ENCODE measurements around the gene IGF1.

Gene IGF1

DNA sequence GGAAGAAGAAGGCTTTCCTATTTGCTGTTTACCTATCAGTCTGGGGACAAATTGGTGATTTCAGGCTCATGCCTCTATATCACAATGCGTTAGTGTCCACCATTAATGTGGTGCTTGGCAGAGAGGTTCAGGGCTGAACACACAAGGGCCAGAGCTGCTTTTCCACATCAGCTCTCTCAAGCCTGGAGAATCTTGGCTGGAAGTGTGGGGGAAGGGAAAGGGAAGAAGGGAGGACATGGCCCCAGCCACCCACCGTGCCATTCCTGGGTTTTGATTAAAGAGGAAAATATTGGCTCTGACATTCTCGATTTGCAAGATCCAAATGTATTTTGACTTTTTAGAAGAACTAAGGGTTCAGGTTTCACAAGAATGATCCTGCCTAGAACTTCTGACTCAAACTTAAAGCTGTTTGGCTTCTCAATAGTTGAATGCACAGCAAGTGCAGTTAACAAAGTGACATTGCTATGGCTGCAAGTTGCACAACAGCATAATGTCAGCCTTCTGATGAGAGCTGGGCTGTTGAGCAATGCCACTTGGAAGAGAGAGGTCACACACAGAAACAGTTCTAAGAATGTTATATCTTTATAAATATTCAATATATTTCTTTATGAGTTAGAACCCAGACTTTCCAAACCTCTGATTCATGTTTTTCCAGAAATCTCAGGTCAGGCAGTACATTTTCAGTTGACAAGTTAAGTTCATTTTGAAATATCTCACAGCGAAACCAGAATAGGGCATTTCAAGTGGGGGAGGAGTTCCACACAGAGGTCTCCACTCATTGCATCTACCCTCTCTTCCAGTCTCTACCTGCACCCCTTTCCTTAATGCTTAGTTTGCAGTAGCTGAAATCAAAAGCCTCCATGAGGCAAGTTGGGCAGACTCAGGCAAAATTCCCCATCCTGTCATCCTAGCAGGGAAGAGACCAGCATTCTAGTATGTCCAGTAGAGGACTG lies 25.3 kb downstream of the IGF1 start:
- TF ChIP-seq EGR1 (IDR thresholded peaks at IDR 0.05): no peak
- no peak for TF ChIP-seq EP300 (IDR thresholded peaks at IDR 0.05; ENCODE audit: borderline replicate concordance)
- no peak for TF ChIP-seq TAF1 (IDR thresholded peaks at IDR 0.05; ENCODE audit: low read depth)
- TF ChIP-seq CREB1 (IDR thresholded peaks at IDR 0.05; ENCODE audit: low read depth): no peak
- no peak for TF ChIP-seq YY1 (IDR thresholded peaks at IDR 0.05; ENCODE audit: low read depth)
- TF ChIP-seq ZBTB7A (IDR thresholded peaks at IDR 0.05; ENCODE audit: low read depth): no peak
- TF ChIP-seq, protein P1, sequence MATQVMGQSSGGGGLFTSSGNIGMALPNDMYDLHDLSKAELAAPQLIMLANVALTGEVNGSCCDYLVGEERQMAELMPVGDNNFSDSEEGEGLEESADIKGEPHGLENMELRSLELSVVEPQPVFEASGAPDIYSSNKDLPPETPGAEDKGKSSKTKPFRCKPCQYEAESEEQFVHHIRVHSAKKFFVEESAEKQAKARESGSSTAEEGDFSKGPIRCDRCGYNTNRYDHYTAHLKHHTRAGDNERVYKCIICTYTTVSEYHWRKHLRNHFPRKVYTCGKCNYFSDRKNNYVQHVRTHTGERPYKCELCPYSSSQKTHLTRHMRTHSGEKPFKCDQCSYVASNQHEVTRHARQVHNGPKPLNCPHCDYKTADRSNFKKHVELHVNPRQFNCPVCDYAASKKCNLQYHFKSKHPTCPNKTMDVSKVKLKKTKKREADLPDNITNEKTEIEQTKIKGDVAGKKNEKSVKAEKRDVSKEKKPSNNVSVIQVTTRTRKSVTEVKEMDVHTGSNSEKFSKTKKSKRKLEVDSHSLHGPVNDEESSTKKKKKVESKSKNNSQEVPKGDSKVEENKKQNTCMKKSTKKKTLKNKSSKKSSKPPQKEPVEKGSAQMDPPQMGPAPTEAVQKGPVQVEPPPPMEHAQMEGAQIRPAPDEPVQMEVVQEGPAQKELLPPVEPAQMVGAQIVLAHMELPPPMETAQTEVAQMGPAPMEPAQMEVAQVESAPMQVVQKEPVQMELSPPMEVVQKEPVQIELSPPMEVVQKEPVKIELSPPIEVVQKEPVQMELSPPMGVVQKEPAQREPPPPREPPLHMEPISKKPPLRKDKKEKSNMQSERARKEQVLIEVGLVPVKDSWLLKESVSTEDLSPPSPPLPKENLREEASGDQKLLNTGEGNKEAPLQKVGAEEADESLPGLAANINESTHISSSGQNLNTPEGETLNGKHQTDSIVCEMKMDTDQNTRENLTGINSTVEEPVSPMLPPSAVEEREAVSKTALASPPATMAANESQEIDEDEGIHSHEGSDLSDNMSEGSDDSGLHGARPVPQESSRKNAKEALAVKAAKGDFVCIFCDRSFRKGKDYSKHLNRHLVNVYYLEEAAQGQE (IDR thresholded peaks at IDR 0.05; ENCODE audit: low read depth): no peak
- no peak for TF ChIP-seq TCF12 (IDR thresholded peaks at IDR 0.05; ENCODE audit: low read depth)
- no peak for TF ChIP-seq FOXM1 (IDR thresholded peaks at IDR 0.05; ENCODE audit: borderline replicate concordance, low read depth)
- TF ChIP-seq RAD21 (IDR thresholded peaks at IDR 0.05; ENCODE audit: low read depth): no peak
- TF ChIP-seq NFIC (IDR thresholded peaks at IDR 0.05): no peak
- no peak for TF ChIP-seq CEBPB (IDR thresholded peaks at IDR 0.05)
- no peak for TF ChIP-seq TEAD4 (IDR thresholded peaks at IDR 0.05)
- TF ChIP-seq, protein P2, sequence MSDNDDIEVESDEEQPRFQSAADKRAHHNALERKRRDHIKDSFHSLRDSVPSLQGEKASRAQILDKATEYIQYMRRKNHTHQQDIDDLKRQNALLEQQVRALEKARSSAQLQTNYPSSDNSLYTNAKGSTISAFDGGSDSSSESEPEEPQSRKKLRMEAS (IDR thresholded peaks at IDR 0.05): no peak
- TF ChIP-seq, protein P3, sequence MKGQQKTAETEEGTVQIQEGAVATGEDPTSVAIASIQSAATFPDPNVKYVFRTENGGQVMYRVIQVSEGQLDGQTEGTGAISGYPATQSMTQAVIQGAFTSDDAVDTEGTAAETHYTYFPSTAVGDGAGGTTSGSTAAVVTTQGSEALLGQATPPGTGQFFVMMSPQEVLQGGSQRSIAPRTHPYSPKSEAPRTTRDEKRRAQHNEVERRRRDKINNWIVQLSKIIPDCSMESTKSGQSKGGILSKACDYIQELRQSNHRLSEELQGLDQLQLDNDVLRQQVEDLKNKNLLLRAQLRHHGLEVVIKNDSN (IDR thresholded peaks at IDR 0.05): no peak

DNA sequence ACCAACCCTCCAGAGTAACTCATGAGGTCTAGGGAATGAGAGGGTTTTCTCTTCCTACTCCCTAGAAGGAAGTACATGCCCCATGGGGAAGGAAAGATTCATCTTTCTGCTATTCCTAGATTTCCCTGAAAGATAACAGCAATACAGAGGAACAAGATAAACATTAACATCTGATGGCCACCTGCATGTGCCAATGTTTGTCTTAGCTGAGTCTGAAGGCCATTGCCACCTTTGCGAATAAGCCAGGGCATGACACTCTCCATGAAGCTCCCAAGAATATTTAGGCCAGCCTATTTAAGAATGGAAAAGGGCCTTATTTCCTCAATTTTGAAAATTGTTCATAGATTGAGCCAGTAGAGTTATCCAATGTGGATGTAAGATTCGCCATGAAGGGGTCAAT lies 26.0 kb downstream of the IGF1 start:
- TF ChIP-seq TAF1 (IDR thresholded peaks at IDR 0.05; ENCODE audit: low read depth) (no peak), CREB1 (IDR thresholded peaks at IDR 0.05; ENCODE audit: low read depth) (no peak), ZBTB7A (IDR thresholded peaks at IDR 0.05; ENCODE audit: low read depth) (no peak), TCF12 (IDR thresholded peaks at IDR 0.05; ENCODE audit: low read depth) (no peak), EGR1 (IDR thresholded peaks at IDR 0.05) (no peak), TEAD4 (IDR thresholded peaks at IDR 0.05) (no peak), EP300 (IDR thresholded peaks at IDR 0.05; ENCODE audit: borderline replicate concordance) (no peak), RAD21 (IDR thresholded peaks at IDR 0.05; ENCODE audit: low read depth) (no peak)

DNA sequence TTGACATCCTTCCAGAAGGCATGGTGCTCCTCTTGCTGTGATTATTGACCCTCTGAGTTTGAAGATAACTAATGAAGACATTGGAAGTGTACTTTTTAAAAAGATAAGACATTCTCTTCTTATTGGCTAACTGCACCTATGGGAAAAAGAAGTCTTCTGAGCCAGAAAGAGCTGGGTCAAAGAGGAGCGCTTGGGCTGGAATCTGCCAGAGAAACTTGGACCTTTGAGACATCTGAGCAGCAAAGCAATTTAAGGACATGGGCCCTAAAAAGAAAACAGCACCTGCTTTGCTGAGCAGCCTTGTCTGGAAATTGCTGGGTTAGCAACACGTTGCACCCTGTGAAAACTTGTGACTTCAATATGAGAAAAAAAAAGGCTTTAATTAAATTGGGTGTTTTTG lies 27.8 kb downstream of the IGF1 start:
- TF ChIP-seq TCF12 (IDR thresholded peaks at IDR 0.05; ENCODE audit: low read depth) (no peak), ZBTB7A (IDR thresholded peaks at IDR 0.05; ENCODE audit: low read depth) (no peak), FOXM1 (IDR thresholded peaks at IDR 0.05; ENCODE audit: borderline replicate concordance, low read depth) (no peak), NFIC (IDR thresholded peaks at IDR 0.05) (no peak), CREB1 (IDR thresholded peaks at IDR 0.05; ENCODE audit: low read depth) (no peak)
- TF ChIP-seq, protein P3 (IDR thresholded peaks at IDR 0.05): no peak
- TF ChIP-seq, protein P1 (IDR thresholded peaks at IDR 0.05; ENCODE audit: low read depth): no peak

DNA sequence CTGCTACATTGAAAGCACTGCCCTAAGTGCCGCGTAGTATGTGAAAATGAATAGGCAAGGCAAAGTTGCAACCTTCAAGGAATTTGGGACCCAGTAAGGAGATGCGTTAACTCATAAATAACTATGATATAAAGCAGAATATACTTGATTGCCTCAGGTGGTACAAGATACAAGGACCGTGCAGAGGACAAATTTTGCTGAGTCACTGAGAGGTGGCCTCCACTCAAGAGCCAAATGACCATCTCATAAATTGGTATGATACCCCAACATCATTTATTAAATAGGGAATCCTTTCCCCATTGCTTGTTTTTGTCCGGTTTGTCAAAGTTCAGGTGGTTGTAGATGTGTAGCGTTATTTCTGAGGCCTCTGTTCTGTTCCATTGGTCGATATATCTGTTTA lies 35.7 kb downstream of the IGF1 start:
- TF ChIP-seq CREB1 (IDR thresholded peaks at IDR 0.05; ENCODE audit: low read depth): no peak
- no peak for TF ChIP-seq NFIC (IDR thresholded peaks at IDR 0.05)
- no peak for TF ChIP-seq YY1 (IDR thresholded peaks at IDR 0.05; ENCODE audit: low read depth)
- TF ChIP-seq CEBPB (IDR thresholded peaks at IDR 0.05): no peak
- TF ChIP-seq FOXM1 (IDR thresholded peaks at IDR 0.05; ENCODE audit: borderline replicate concordance, low read depth): no peak
- no peak for TF ChIP-seq ZBTB7A (IDR thresholded peaks at IDR 0.05; ENCODE audit: low read depth)
- no peak for TF ChIP-seq TCF12 (IDR thresholded peaks at IDR 0.05; ENCODE audit: low read depth)

DNA sequence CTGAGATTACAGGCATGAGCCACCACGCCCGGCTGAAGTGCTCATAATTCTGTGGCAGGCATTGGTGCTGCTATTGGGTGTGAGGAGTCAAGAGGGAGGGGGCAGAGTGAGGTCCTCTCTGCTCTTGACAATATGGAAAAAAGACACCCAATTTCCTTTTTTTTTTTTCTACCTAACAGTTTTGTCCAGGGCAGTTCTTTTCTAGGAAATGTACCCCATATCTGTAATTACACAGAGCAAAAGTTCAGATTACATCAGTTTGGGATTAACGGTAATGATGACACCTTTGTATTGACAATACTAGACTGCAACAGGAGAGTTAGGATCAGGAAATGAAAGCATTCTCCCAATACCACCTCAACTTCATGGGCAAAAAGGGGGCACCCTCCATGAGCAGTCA lies 36.3 kb downstream of the IGF1 start:
- TF ChIP-seq TEAD4 (IDR thresholded peaks at IDR 0.05): no peak
- no peak for TF ChIP-seq YY1 (IDR thresholded peaks at IDR 0.05; ENCODE audit: low read depth)
- no peak for TF ChIP-seq TAF1 (IDR thresholded peaks at IDR 0.05; ENCODE audit: low read depth)
- no peak for TF ChIP-seq CEBPB (IDR thresholded peaks at IDR 0.05)
- TF ChIP-seq NFIC (IDR thresholded peaks at IDR 0.05): no peak
- TF ChIP-seq ZBTB7A (IDR thresholded peaks at IDR 0.05; ENCODE audit: low read depth): no peak
- no peak for TF ChIP-seq RAD21 (IDR thresholded peaks at IDR 0.05; ENCODE audit: low read depth)
- no peak for TF ChIP-seq EP300 (IDR thresholded peaks at IDR 0.05; ENCODE audit: borderline replicate concordance)
- TF ChIP-seq TCF12 (IDR thresholded peaks at IDR 0.05; ENCODE audit: low read depth): no peak
- TF ChIP-seq, protein P2 (IDR thresholded peaks at IDR 0.05): no peak
- no peak for TF ChIP-seq EGR1 (IDR thresholded peaks at IDR 0.05)
- TF ChIP-seq CREB1 (IDR thresholded peaks at IDR 0.05; ENCODE audit: low read depth): no peak
- TF ChIP-seq, protein P3 (IDR thresholded peaks at IDR 0.05): no peak

Measured in Ishikawa (cell line).